Hematopoietic multipotent progenitor cell treated with erythropoietin and hydrocortisone succinate and interleukin-3 and kit ligand, for 15 days (in vitro differentiated cells): Measurements from ENCODE around the gene EML2.
"Not testable (repeated sequence)": the region's sequence is repeated elsewhere in the genome, so short reads cannot be mapped to it uniquely, and the experiment has no call there.

Experiments used
- DNase-seq: peaks from one replicate; pipeline ENCODE4 v3.0.0-alpha.2; 2015; ENCODE audit warnings: low spot score

The EML2 gene

GRCh38 chr19:45615056-45615455 is 24.1 kb downstream of the EML2 start:
- DNase-seq, result not testable (repeated sequence)

- DNase-seq, result peak; percentile 37
Measured at GRCh38 chr19:45613926-45614725, 25.1 kb downstream of the EML2 start.

GRCh38 chr19:45608948-45609347 is 30.2 kb downstream of the EML2 start:
- DNase-seq, result no peak

GRCh38 chr19:45607071-45608029 is 31.8 kb downstream of the EML2 start:
- peak; percentile 58 for DNase-seq

- DNase-seq, result no peak
Measured at GRCh38 chr19:45601524-45602374, 37.4 kb downstream of the EML2 start, which contains the start of gene GPR4. Gene GPR4, minus strand, starts transcription at chr19:45602212. Its CDS starts 10,346 bp downstream, at chr19:45591866.

GRCh38 chr19:45601115-45601514 is 38.1 kb downstream of the EML2 start:
- DNase-seq, result no peak

- DNase-seq, result no peak
Measured at GRCh38 chr19:45600340-45600885, 38.8 kb downstream of the EML2 start.

- no peak for DNase-seq
Measured at GRCh38 chr19:45599286-45599685, 39.9 kb downstream of the EML2 start.

- DNase-seq, result no peak
Measured at GRCh38 chr19:45598267-45599001, 40.8 kb downstream of the EML2 start.

- no peak for DNase-seq
Measured at GRCh38 chr19:45597425-45598111, 41.6 kb downstream of the EML2 start.

- DNase-seq, result no peak
Measured at GRCh38 chr19:45595814-45596213, 43.4 kb downstream of the EML2 start.

GRCh38 chr19:45593520-45593919 is 45.7 kb downstream of the EML2 start:
- no peak for DNase-seq

GRCh38 chr19:45592366-45592765 is 46.8 kb downstream of the EML2 start:
- DNase-seq, result no peak

- no peak for DNase-seq
Measured at GRCh38 chr19:45591638-45592005, 47.6 kb downstream of the EML2 start.

- peak; percentile 19 for DNase-seq
Measured at GRCh38 chr19:45591004-45591637, 48.1 kb downstream of the EML2 start.

GRCh38 chr19:45590300-45591003 is 48.7 kb downstream of the EML2 start:
- no peak for DNase-seq

- no peak for DNase-seq
Measured at GRCh38 chr19:45589768-45590167, 49.4 kb downstream of the EML2 start.

- no peak for DNase-seq
Measured at GRCh38 chr19:45587873-45588272, 51.3 kb downstream of the EML2 start.

GRCh38 chr19:45585158-45585577 is 54.0 kb downstream of the EML2 start:
- DNase-seq, result no peak
